Activated T-cell treated with anti-CD3 and anti-CD28 coated beads, Interleukin-2, amount 50 U/mL, for 1 hour (primary cell): ENCODE results near the gene RCBTB1.
A peak's percentile ranks its signal among the peaks of the same experiment; 100 is the strongest.
"Not testable (repeated sequence)": the region's sequence is repeated elsewhere in the genome, so short reads cannot be mapped to it uniquely, and the experiment has no call there.

ENCODE experiments used
- DNase-seq: peaks from one replicate; pipeline ENCODE4 v3.0.0-alpha.2; 2020

Gene RCBTB1

GRCh38 chr13:49585220-49586157 lies at the start of gene RCBTB1:
TSS of gene RCBTB1 (minus strand) at chr13:49585558. CDS start at chr13:49567279, 18,279 bp downstream.
- DNase-seq, result peak; percentile 75

- no peak for DNase-seq
These were observed 48.4 kb upstream of the RCBTB1 start for GRCh38 chr13:49633710-49634109.

GRCh38 chr13:49632156-49632555 lies 46.8 kb upstream of the RCBTB1 start:
- no peak for DNase-seq

GRCh38 chr13:49630580-49630979 lies 45.2 kb upstream of the RCBTB1 start:
- no peak for DNase-seq

GRCh38 chr13:49629947-49630346 lies 44.6 kb upstream of the RCBTB1 start:
- DNase-seq, result no peak

- no peak for DNase-seq
These were observed 44.0 kb upstream of the RCBTB1 start for GRCh38 chr13:49629196-49629938.

GRCh38 chr13:49627831-49628652 lies 42.7 kb upstream of the RCBTB1 start, which contains the start of gene ARL11:
TSS of gene ARL11 (plus strand) at chr13:49628507. CDS start at chr13:49630448, 1,941 bp downstream.
- DNase-seq, result peak; percentile 61

GRCh38 chr13:49625392-49626079 lies 40.2 kb upstream of the RCBTB1 start:
- DNase-seq, result no peak

- no peak for DNase-seq
These were observed 38.9 kb upstream of the RCBTB1 start for GRCh38 chr13:49624229-49624628.

GRCh38 chr13:49622174-49622946 lies 37.0 kb upstream of the RCBTB1 start:
- no peak for DNase-seq

- DNase-seq, result no peak
These were observed 34.8 kb upstream of the RCBTB1 start for GRCh38 chr13:49620170-49620621.

- DNase-seq, result no peak
These were observed 31.3 kb upstream of the RCBTB1 start for GRCh38 chr13:49616676-49617065.

GRCh38 chr13:49615836-49616675 lies 30.7 kb upstream of the RCBTB1 start:
- no peak for DNase-seq

GRCh38 chr13:49612042-49612441 lies 26.7 kb upstream of the RCBTB1 start:
- not testable (repeated sequence) for DNase-seq

GRCh38 chr13:49610176-49610575 lies 24.8 kb upstream of the RCBTB1 start:
- no peak for DNase-seq

GRCh38 chr13:49608651-49609331 lies 23.4 kb upstream of the RCBTB1 start:
- no peak for DNase-seq

GRCh38 chr13:49607761-49608160 lies 22.4 kb upstream of the RCBTB1 start:
- no peak for DNase-seq

- DNase-seq, result peak; percentile 82
These were observed 21.6 kb upstream of the RCBTB1 start for GRCh38 chr13:49606747-49607648.

GRCh38 chr13:49604570-49604969 lies 19.2 kb upstream of the RCBTB1 start:
- no peak for DNase-seq
